Measurements from ENCODE around the gene SYNDIG1.

The SYNDIG1 gene

GRCh38 chr20:24672886-24673677 lies 203.7 kb downstream of the SYNDIG1 start:
- DNase-seq (ENCODE audit: low read depth in 2 of 2), result no peak

DNA sequence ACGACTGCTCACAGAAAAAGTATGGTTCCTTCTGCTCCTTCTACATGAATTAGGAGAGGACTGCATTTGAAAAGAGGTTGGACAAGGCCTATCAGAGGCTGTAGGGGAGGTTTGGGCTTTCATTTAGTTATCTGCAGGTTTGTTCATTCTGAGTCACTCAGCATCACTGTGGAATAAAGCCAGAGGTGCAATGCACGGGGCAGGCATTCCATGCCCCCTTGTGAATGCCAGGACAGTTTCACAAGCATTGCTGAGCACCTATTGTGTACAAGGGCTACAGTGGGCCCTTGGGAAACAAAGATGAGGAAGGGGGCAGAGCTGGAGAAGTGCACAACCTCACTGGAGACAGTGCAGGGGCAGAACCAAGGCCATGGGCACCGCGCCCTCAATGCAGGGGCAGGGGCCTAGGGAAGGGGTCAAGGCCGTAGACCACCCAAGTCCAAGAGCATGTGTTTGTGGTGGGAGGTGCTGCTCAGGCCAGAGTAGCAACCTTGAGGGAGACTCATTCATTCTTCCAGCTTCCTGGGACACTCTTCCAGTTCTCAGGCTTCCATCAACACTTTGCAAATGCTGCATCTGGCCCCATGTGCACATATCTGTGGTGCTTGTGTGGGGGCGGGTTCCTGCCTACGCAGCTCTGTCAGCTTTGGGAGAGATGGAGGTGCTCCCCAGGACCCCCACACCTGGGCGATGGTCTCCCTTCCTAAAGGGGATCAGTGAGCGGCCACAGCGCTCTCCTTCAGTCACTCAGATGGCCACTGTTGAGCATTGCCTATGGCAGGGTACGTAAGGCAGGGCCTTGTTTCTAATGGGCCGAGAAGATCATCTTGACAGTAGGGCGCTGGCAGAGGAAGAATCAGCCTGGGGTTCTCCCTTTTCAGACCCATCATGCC lies 204.5 kb downstream of the SYNDIG1 start:
- DNase-seq (ENCODE audit: low read depth in 2 of 2), result no peak

DNA sequence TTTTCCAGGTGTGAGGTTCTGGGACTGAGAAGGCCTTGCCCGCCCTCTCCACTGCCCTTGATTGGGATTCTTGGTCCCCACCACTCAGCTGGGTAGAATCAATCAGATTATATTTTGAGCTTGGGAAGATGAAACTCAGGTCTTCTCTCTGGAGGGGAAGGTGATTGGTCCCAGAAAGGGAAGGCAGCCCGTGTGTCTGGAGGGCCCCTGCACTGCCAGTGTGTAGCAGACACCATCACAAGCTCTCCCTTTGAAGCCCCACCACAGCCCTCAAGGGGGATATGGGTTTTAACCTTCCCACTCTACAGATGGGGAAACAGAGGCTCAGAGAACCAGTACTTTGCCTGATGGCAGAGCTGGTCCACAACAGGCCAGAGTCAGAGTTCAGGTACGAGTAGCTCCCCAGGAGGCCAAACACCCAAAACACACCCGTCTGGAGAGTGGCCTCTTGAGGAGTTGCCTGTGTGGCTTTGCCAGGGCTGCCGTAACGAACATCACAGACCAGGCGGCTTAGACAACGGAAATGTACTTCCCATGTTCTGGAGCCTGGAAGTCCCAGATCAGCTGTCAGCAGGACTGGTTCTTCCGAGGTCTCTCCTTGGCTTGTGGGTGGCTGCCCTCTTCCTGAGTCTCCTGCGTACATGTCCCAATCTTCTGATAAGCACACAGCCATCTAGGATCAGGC lies 205.6 kb downstream of the SYNDIG1 start:
- no peak for DNase-seq (ENCODE audit: low read depth in 2 of 2)

DNA sequence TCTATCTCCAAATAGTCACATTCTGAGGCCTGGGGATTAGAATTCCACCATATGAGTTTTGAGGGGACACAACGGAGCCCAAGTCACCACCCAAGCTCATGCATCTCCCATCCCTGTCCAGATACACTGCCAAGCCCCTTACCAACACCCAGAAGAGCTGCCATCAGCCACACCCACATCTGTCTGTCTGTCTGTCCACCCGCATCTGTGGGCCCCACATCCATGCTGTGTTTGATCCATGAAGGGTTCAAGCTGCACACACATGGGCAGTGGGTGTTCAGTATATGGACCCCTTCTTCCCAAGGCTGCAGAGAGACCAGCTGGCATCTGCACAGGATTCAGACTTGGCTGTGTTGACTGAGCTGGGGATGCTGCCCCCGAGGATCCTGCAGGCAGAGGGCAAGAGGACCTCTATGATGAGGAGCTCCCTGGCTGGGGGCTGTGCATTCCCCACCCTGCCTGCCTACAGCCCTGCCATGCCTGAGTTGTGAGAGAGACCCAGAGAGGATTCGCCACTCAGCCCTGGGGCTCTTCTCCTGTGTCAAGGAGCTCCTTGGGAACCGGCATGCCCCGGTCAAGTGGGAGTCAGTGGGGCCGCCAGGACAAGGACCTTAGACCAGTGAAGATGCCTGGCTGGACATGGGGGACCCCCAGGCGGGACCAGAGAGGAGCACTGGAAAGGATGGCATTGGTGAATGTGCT lies 206.4 kb downstream of the SYNDIG1 start:
- DNase-seq (ENCODE audit: low read depth in 2 of 2), result no peak

GRCh38 chr20:24676353-24676977 lies 207.0 kb downstream of the SYNDIG1 start:
- no peak for DNase-seq (ENCODE audit: low read depth in 2 of 2)

DNA sequence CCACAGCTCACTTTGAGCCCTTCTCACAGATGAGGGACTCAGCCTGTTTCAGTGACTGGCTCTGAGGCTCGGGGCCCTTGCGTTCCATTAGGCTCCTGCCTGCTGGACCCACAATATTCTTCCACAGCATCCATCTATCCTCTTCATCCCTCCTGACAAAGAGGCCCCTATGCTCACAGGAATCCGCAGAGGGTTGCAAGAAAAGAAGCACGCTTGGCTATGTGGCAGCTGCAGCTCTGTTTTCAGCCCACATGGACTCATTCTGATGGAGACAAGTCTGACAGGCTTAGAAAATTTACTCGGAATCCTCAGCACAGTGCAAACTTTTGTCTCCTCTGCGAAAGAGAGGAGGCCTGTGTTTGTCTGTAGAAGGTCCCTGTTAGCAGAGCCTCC lies 207.5 kb downstream of the SYNDIG1 start:
- DNase-seq (ENCODE audit: low read depth in 2 of 2), result no peak

DNA sequence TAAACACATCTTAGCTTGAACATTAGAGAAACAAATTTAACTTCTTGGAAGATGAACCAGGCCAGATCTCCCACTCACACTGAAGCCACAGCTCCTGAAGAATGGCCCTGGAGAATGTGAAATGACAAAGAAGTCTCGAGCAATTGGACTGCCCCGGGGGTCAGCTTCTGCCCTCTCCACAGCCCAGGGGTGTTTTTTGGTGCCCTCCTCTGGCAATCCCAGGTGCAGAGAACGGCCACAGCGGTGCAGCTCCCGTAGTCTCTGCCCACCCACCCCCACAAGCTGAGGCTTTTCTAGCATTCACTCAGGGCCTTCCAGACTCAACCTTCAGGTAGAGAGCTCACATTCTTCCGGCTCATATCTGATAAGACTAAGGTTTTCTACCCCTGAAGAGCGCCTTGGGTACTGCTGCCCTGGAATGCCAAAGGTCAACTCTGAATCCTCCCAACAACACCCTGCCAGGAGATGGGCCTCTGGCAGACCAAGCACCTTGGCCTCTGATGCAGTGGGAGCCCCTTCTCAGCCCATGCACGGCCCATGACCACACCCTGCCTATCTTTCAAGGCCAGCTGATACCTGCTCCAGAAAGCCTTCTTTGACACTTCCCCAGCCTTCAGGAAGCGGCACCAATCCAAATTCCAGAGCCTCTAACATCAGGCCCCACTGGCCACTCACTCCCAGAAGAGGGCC lies 208.3 kb downstream of the SYNDIG1 start:
- DNase-seq (ENCODE audit: low read depth in 2 of 2), result no peak

DNA sequence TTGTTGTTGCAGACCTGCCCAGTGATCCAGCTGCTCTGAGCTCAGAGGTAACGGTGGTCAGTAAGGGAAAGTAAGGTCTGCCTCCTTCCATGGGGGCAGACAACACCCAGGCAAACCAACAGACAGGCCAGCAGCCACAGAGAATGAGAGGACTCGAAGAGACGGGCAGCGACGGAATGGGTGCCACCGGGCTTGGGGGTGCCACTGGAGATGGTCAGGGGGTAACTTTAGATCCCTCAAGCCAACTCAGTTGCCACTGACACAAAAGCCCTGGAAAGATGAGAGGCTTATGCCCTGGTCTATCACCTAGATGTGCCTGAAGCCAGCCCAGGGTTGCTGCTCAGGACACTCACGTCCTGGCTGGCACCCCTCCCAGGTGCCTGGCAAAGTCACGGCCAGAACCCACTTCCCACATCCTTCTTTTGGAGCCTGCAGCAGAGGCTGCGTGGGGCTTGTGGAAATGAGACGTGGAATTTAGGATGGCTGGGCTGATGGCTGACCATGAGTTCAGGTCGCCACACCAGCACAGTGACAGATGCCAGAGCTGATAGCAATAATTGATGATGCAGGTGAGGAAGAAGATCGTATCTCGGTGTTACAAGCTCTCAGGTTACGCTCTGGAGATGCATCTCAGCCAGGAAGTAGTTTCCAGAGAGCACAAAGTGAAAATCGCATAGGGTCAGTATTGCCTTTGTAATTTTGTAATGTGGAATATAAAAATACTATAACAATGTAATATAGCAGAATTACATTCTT lies 209.1 kb downstream of the SYNDIG1 start:
- DNase-seq (ENCODE audit: low read depth in 2 of 2), result no peak

DNA sequence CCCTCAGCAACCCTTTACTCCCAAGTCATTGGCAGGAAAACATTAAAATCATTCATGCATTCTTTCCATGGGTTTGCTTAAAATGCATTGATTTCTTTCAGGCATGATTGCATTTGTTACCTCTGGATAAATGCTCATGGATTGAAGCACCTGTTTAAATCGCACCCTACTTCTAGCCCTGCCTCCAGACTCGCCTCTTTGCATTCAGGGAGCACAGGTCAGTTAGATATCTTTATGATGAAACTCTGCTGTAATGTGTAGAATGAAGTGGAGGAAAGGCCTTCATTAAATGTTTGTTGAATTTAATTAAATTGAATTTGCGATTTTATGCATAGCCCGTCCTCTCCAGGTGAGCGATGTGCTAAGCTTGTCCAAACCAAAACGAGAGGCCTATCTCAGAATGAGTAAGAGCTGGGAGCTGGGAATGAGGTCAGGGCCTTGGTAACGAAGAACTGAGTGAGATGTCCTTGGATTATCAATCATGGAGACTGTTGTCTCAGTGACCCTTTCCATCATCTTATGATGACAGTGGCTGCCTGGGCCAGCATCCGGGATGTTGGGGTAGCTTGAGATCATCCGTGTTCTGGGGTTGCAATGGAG lies 210.1 kb downstream of the SYNDIG1 start:
- DNase-seq (ENCODE audit: low read depth in 2 of 2), result no peak

GRCh38 chr20:24681634-24682495 lies 212.4 kb downstream of the SYNDIG1 start:
- no peak for DNase-seq (ENCODE audit: low read depth in 2 of 2)

DNA sequence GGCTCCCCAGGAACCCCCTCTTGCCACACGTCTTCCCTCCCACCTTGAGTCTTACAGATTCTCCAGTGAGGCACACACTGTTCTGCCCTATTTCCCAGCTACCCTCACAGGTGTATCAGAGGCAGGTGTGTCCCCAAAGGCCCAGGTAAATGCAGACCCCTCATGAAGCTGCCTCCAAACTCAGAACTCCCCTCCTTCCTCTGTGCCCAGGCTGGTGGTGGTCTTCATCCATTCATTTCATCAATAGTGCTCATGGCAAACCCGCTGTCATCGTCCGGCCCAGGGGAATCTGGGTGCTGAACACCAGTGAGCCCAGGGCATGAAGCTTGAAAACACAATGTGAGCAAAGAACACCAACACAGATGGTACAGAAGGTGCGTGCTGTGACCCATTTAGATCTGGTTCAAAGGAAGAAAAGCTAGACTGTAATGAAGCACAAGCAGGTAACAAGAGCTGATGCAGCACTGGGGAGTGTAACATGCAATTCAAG lies 213.1 kb downstream of the SYNDIG1 start:
- no peak for DNase-seq (ENCODE audit: low read depth in 2 of 2)

DNA sequence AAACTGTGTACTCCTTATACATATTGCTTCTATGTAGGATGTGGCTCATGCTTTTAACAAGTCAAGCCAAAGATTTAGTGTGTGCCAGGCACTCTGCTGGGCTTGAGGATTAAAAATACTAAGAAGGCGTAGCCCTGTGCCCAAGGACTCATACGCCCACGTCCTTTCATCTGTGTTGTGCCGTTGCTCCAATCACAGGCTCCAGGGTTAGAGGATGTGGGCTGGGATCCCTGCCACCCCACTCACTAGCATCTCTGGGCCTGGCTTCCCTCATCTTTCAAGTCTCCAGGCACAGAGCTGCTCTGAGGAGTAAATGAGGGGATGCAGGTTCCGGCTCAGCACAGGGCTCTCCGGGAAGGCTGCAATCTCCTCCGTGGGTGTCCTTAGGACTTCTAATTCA lies 214.2 kb downstream of the SYNDIG1 start:
- no peak for DNase-seq (ENCODE audit: low read depth in 2 of 2)

DNA sequence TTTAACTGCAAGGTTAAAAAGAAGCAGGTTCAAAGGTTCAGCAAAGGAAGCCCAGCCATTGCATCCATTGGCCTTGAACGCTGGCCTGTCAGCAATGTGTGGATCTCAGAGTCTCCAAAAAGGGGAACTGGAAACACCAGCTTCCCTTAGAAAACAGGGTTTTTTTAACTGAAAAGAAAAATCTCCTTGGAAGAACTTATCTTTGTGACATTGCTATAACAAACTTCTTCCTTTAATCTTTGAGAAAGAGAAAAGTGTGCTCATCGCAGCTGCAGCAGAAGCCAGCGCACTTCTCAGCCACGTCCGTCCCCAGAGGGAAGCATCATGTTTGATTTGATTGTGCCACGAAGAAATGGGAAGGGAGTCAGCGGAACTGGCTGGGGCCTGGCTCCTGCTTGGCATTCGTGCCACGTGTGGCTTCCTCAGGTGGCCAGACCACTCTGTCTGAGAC lies 215.0 kb downstream of the SYNDIG1 start:
- no peak for DNase-seq (ENCODE audit: low read depth in 2 of 2)

DNA sequence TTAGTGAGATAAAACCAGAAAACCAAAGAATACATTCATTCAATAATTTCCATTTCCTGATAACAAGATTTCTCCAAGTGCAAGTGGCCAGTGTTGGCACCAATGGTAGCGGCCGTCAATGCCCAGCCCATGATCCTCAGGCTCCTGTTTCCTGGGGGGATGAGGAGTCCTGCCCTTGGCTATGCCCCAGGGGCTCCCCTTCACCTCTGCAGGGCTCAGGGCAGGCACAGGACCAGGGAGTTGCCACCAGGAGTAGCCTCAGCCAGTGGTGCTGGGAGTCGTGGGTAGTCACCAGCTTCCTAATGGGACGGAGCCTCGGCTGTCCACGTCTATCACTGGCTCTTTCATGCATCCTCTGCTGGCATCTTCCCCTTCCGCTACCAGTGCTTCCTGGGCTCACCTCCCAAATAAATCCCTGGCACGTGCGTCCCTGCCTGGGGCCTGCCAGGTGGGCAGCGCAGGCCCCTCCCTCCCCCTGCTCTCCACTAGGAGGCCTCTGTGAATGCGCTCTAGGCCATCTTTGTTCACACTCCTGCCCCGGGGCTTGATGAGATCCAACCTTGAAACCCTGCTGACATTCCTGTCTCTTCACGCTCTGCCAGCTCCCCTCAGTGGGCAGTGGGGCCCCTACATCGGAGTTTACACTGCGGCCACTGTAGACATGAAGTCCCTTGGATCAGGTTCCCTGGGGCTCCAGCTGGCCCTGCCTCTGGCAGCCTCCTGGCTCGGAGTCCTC lies 215.7 kb downstream of the SYNDIG1 start:
- no peak for DNase-seq (ENCODE audit: low read depth in 2 of 2)

DNA sequence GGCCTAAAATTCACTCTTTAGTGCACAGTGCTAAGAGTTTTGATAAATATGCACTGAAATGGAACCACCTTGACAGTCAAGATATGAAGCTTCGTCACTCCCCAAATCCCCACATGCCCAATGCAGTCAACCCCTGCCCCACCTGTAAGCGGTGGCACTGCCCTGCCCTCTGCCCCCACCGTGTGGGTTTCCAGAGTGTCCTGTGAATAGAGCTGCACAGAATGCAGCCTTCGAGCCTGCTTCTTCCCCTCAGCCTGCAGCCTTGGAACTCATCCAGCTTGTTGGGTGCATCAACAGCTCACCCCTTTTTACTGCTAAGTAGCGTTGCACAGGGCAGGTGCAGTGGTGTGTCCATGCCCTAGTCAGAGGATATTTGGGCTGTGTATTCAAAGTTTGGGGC lies 216.3 kb downstream of the SYNDIG1 start:
- no peak for DNase-seq (ENCODE audit: low read depth in 2 of 2)

GRCh38 chr20:24686156-24686555 lies 216.7 kb downstream of the SYNDIG1 start:
- DNase-seq (ENCODE audit: low read depth in 2 of 2), result no peak

GRCh38 chr20:24690408-24690807 lies 221.0 kb downstream of the SYNDIG1 start:
- no peak for DNase-seq (ENCODE audit: low read depth in 2 of 2)

Data from stimulated activated CD4-positive, alpha-beta T cell treated with anti-CD3 and anti-CD28 coated beads, Interleukin-12 subunit alpha, Interleukin-12 subunit beta, amount 100 ng/mL, for 24 hours (primary cell).